CD4-positive, alpha-beta T cell (primary cell): Measurements from ENCODE around the gene CMKLR1. TPM values are rescaled to one million over a fixed set of nuclear protein-coding genes. Genes with fewer than 3 reads are reported as not detected.

Experiments used
- ATAC-seq: fragments of 200-7000 bp; cut with Tn5 transposase; one replicate; pipeline ENCODE4 v1.10.0; 2022; ENCODE audit warnings: mild to moderate bottlenecking; ENCODE audit not compliant: poor library complexity
- CTCF ChIA-PET: fragments of 350-600 bp; sonication (Branson Sonifier 250); formaldehyde crosslinking; loops from one replicate; lab custom pipeline; 2021; ENCODE audit warnings: antibody characterized with exemption, inconsistent platforms; lab: Charles Lee
- POLR2A ChIA-PET: fragments of 350-600 bp; sonication (Branson Sonifier 250); formaldehyde crosslinking; loops from one replicate; lab custom pipeline; 2021; ENCODE audit warnings: antibody characterized with exemption, inconsistent platforms; lab: Charles Lee
- DNase-seq, 14 experiments: peaks; one replicate each; pipeline ENCODE4 v3.0.0-alpha.2; 2013 to 2020; ENCODE audit warnings: mixed read lengths in 2 of 14
- H3K27ac ChIP-seq, 2 donors: one replicate each; pipeline versions ENCODE4 v1.5.1 to v1.7.0; 2013; ENCODE audit warnings: low read length in 2 of 2, low read depth in 1 of 2, mild to moderate bottlenecking in 1 of 2
- H3K27me3 ChIP-seq, 2 experiments: 1 replicate in 1 of 2; 2 replicates in 1 of 2; pipeline versions ENCODE4 v1.6.1 to v1.7.0; 2013; ENCODE audit warnings: low read length in 2 of 2, control low read depth in 1 of 2, mild to moderate bottlenecking in 1 of 2, moderate library complexity in 1 of 2; ENCODE audit not compliant: insufficient read depth in 2 of 2, control insufficient read depth in 1 of 2
- H3K36me3 ChIP-seq: one replicate; pipeline ENCODE4 v1.6.1; 2013; ENCODE audit warnings: low read length, control low read depth; ENCODE audit not compliant: insufficient read depth
- H3K4me1 ChIP-seq: one replicate; pipeline ENCODE4 v1.6.1; 2013; ENCODE audit warnings: low read length, control low read depth; ENCODE audit not compliant: insufficient read depth
- H3K4me3 ChIP-seq: one replicate; pipeline ENCODE4 v1.5.1; 2013; ENCODE audit warnings: mild to moderate bottlenecking, low read length, moderate library complexity
- H3K9me3 ChIP-seq, 2 experiments: 1 replicate in 1 of 2; 2 replicates in 1 of 2; pipeline versions ENCODE4 v1.6.1 to v1.7.0; 2013; ENCODE audit warnings: low read length in 2 of 2, mild to moderate bottlenecking in 2 of 2, control low read depth in 1 of 2, moderate library complexity in 1 of 2; ENCODE audit not compliant: control insufficient read depth in 1 of 2, insufficient read depth in 1 of 2
- H3K27ac Mint-ChIP-seq: one replicate; pipeline ENCODE4 v1.8.0; 2020; ENCODE audit warnings: mixed read lengths
- H3K27me3 Mint-ChIP-seq: one replicate; pipeline ENCODE4 v1.8.0; 2021; ENCODE audit warnings: mixed read lengths
- H3K36me3 Mint-ChIP-seq: one replicate; pipeline ENCODE4 v1.8.0; 2021; ENCODE audit warnings: low read depth, mixed read lengths
- H3K4me1 Mint-ChIP-seq: one replicate; pipeline ENCODE4 v1.8.0; 2021; ENCODE audit warnings: low read depth, mixed read lengths
- H3K4me3 Mint-ChIP-seq: one replicate; pipeline ENCODE4 v1.8.0; 2020; ENCODE audit warnings: mild to moderate bottlenecking, mixed read lengths
- H3K9me3 Mint-ChIP-seq: one replicate; pipeline ENCODE4 v1.8.0; 2020; ENCODE audit warnings: mixed read lengths
- CTCF ChIP-seq: fragments of 200-600 bp; IDR thresholded peaks from one replicate; pipeline ENCODE4 v1.8.0; 2022; ENCODE audit warnings: antibody characterized with exemption, mild to moderate bottlenecking
- intact Hi-C, 2 experiments: fragments of 100-400 bp; cut with DNase I in 1 of 2; cut with micrococcal nuclease in 1 of 2; formaldehyde crosslinking; loops; one replicate each; pipeline versions ENCODE4 v1.15.1 to v1.9.0; 2023 to 2025; cut with DNase I, micrococcal nuclease
- total RNA-seq, 174 experiments: library from RNA in 2 of 174; stranded (reverse) in 2 of 174; gene quantifications; one replicate each; pipeline ENCODE4 v1.2.3 and lab custom pipeline; 2021 to 2026

Gene CMKLR1
- total RNA-seq, 2 experiments from 2014 or later, result not detected

DNA sequence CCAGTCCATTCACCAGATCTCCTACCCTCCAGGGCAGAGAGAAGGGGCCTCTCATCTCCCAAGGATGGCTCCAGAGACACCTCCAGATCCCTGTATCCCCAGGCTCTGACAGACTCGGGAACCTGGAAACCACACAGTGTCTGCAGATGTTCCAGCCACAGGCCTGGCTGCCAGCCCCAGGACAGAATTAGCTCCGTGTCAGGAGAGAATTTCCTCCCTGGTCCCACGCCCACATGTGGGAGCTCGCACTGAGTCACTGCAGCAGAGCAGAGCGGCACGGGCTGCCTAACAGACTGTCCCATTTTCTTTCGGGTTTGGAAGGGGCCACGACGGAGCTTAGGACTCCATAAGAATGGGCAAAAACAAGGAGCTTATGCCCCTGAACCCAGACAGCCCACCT lies 33.6 kb downstream of the CMKLR1 start:
- Mint-ChIP-seq H3K4me3 (no peak overlapping the region), H3K27me3 (peaks cover 6% of the 10 kb centered on the region)
- peak in 2 of 14 experiments; percentile 32 to 51 for DNase-seq

GRCh38 chr12:108304633-108305032 lies 34.5 kb downstream of the CMKLR1 start:
- POLR2A ChIA-PET, result no interaction called here
- CTCF ChIA-PET, result no interaction called here
- Histone ChIP-seq H3K36me3 (no peaks in the 10 kb centered on the region), H3K27ac (no peak overlapping the region), H3K27me3 (peaks cover 0 to 7% of the 10 kb centered on the region in 2 experiments), H3K4me3 (no peak overlapping the region), H3K9me3 (no peaks in the 10 kb centered on the region), H3K4me1 (peaks cover 15% of the 10 kb centered on the region)
- Mint-ChIP-seq H3K27me3 (peaks cover 6% of the 10 kb centered on the region), H3K27ac (no peak overlapping the region), H3K9me3 (no peaks in the 10 kb centered on the region), H3K4me1 (peaks cover 31% of the 10 kb centered on the region), H3K36me3 (no peaks in the 10 kb centered on the region), H3K4me3 (no peak overlapping the region)
- DNase-seq (no peak), ATAC-seq (no peak)
- intact Hi-C loops, result no loop called here
- TF ChIP-seq CTCF, result no peak

More for the DNA sequence above, 33.6 kb downstream of the CMKLR1 start:
- no peaks in the 10 kb centered on the region for H3K9me3 ChIP-seq
- H3K27ac ChIP-seq, result no peak overlapping the region
- Mint-ChIP-seq H3K27ac (no peak overlapping the region), H3K4me1 (peaks cover 29% of the 10 kb centered on the region), H3K36me3 (no peaks in the 10 kb centered on the region), H3K9me3 (no peaks in the 10 kb centered on the region)
- ChIA-PET CTCF (no interaction called here), POLR2A (no interaction called here)
- H3K4me1 ChIP-seq, result peaks cover 15% of the 10 kb centered on the region
- H3K4me3 ChIP-seq, result no peak overlapping the region
- ATAC-seq, result no peak
- TF ChIP-seq CTCF, result no peak
- H3K27me3 ChIP-seq, result peaks cover 0 to 7% of the 10 kb centered on the region in 2 experiments
- intact Hi-C loops, result no loop called here
- H3K36me3 ChIP-seq, result no peaks in the 10 kb centered on the region

GRCh38 chr12:108303703-108304102 lies 35.4 kb downstream of the CMKLR1 start:
- Histone ChIP-seq H3K36me3 (no peaks in the 10 kb centered on the region), H3K4me1 (peaks cover 17% of the 10 kb centered on the region), H3K27me3 (peaks cover 0 to 7% of the 10 kb centered on the region in 2 experiments), H3K27ac (no peak overlapping the region), H3K9me3 (no peaks in the 10 kb centered on the region), H3K4me3 (no peak overlapping the region)
- ChIA-PET POLR2A (no interaction called here), CTCF (no interaction called here)
- H3K4me1 Mint-ChIP-seq, result peaks cover 25% of the 10 kb centered on the region
- no peaks in the 10 kb centered on the region for H3K9me3 Mint-ChIP-seq
- ATAC-seq (no peak), DNase-seq (no peak)
- H3K36me3 Mint-ChIP-seq, result no peaks in the 10 kb centered on the region
- intact Hi-C loops, result no loop called here
- no peak overlapping the region for H3K27ac Mint-ChIP-seq
- TF ChIP-seq CTCF, result no peak
- no peak overlapping the region for H3K4me3 Mint-ChIP-seq
- H3K27me3 Mint-ChIP-seq, result peaks cover 6% of the 10 kb centered on the region
